ENCODE measurements around the gene IL12RB2. TPM values are rescaled to one million over a fixed set of nuclear protein-coding genes. Genes with fewer than 3 reads are reported as not detected.

IL12RB2 gene
- total RNA-seq, 4 donors from 2014 or later, result 0.87 to 6.5 (median 1.7) TPM

- peak; percentile 22 to 52 for DNase-seq (ENCODE audit: low spot score in 2 of 2)
- no peak for TF ChIP-seq EP300 (IDR thresholded peaks at IDR 0.05)
- TF ChIP-seq CTCF (IDR thresholded peaks at IDR 0.05), result peak; percentile 43 to 65 (median 53)
- TF ChIP-seq POLR2A (IDR thresholded peaks at IDR 0.05), result no peak
- Histone ChIP-seq H3K27ac (no peak overlapping the region), H3K4me3 (no peak overlapping the region), H3K27me3 (no peaks in the 10 kb centered on the region), H3K4me1 (no peaks in the 10 kb centered on the region), H3K36me3 (no peaks in the 10 kb centered on the region), H3K9me3 (no peaks in the 10 kb centered on the region)
- WGBS, 2 donors, result 57% methylated on average over 12 of the region's 12 CpGs
Observed at GRCh38 chr1:67347688-67348472, 40.2 kb downstream of the IL12RB2 start.

GRCh38 chr1:67348586-67349252, 41.0 kb downstream of the IL12RB2 start:
- WGBS, 2 donors, result 76 to 83% methylated on average over 6 of the region's 6 CpGs
- H3K36me3 ChIP-seq, result no peaks in the 10 kb centered on the region
- no peak overlapping the region for H3K4me3 ChIP-seq
- DNase-seq (ENCODE audit: low spot score in 2 of 2), result no peak
- no peaks in the 10 kb centered on the region for H3K27me3 ChIP-seq
- H3K9me3 ChIP-seq, result no peaks in the 10 kb centered on the region
- H3K4me1 ChIP-seq, result no peaks in the 10 kb centered on the region
- H3K27ac ChIP-seq, result no peak overlapping the region
- TF ChIP-seq EP300 (IDR thresholded peaks at IDR 0.05), result no peak
- TF ChIP-seq CTCF (IDR thresholded peaks at IDR 0.05), result no peak
- no peak for TF ChIP-seq POLR2A (IDR thresholded peaks at IDR 0.05)

GRCh38 chr1:67350783-67351182, 43.1 kb downstream of the IL12RB2 start:
- H3K36me3 ChIP-seq, result no peaks in the 10 kb centered on the region
- no peak overlapping the region for H3K27ac ChIP-seq
- WGBS, 2 donors, result 90 to 97% methylated on average over 2 of the region's 2 CpGs
- no peaks in the 10 kb centered on the region for H3K27me3 ChIP-seq
- H3K9me3 ChIP-seq, result no peaks in the 10 kb centered on the region
- no peaks in the 10 kb centered on the region for H3K4me1 ChIP-seq
- no peak for TF ChIP-seq EP300 (IDR thresholded peaks at IDR 0.05)
- DNase-seq (ENCODE audit: low spot score in 2 of 2), result no peak
- no peak overlapping the region for H3K4me3 ChIP-seq

GRCh38 chr1:67352211-67352610, 44.5 kb downstream of the IL12RB2 start:
- Histone ChIP-seq H3K4me3 (no peak overlapping the region), H3K9me3 (no peaks in the 10 kb centered on the region), H3K27ac (no peak overlapping the region), H3K27me3 (no peaks in the 10 kb centered on the region), H3K4me1 (no peaks in the 10 kb centered on the region), H3K36me3 (no peaks in the 10 kb centered on the region)
- TF ChIP-seq CTCF (IDR thresholded peaks at IDR 0.05) (no peak), POLR2A (IDR thresholded peaks at IDR 0.05) (no peak), EP300 (IDR thresholded peaks at IDR 0.05) (no peak)
- DNase-seq (ENCODE audit: low spot score in 2 of 2), result no peak

GRCh38 chr1:67355745-67356424, 48.2 kb downstream of the IL12RB2 start:
- TF ChIP-seq POLR2A (IDR thresholded peaks at IDR 0.05) (no peak), EP300 (IDR thresholded peaks at IDR 0.05) (no peak), CTCF (IDR thresholded peaks at IDR 0.05) (no peak)

More at GRCh38 chr1:67355745-67356424, 48.2 kb downstream of the IL12RB2 start:
- Histone ChIP-seq H3K27ac (no peak overlapping the region), H3K4me3 (no peak overlapping the region), H3K9me3 (no peaks in the 10 kb centered on the region), H3K36me3 (no peaks in the 10 kb centered on the region), H3K27me3 (peaks cover 0 to 2% of the 10 kb centered on the region in 2 donors), H3K4me1 (no peaks in the 10 kb centered on the region)
- DNase-seq (ENCODE audit: low spot score in 2 of 2), result no peak
- 80 to 85% methylated on average over 3 of the region's 3 CpGs for WGBS, 2 donors

All from tibial nerve (tissue), 4 donors.